HepG2 (cell line): ENCODE measurements around the gene DCAF8L1. TPM values are rescaled to one million over a fixed set of nuclear protein-coding genes. Genes with fewer than 3 reads are reported as not detected.

Experiments used
- ATAC-seq: fragments of 200-7000 bp; cut with Tn5 transposase; 3 replicates; pipeline ENCODE4 v1.9.1; 2020; ENCODE audit warnings: mild to moderate bottlenecking, moderate library complexity
- BruUV-seq: library from RNA; stranded (reverse); fragments of 400-500 nt; replicated peaks from 2 replicates; lab custom pipeline; 2021; lab: Mats Ljungman, UMichigan
- CTCF ChIA-PET: fragments of 300-600 bp; formaldehyde crosslinking; extraction: SDS; loops from one replicate; lab custom pipeline; 2021; ENCODE audit warnings: low total read pairs, inconsistent platforms, low intra/inter-chr PET ratio; lab: Yijun Ruan, JAX
- POLR2A ChIA-PET: fragments of 350-600 bp; sonication (Branson Sonifier 250); formaldehyde crosslinking; loops from one replicate; lab custom pipeline; 2020; ENCODE audit warnings: antibody characterized with exemption, inconsistent platforms; lab: Yijun Ruan, JAX
- DNase-seq: peaks from one replicate; pipeline ENCODE4 v3.0.0-alpha.2; 2015; ENCODE audit warnings: low spot score
- FAIRE-seq: peaks from 3 replicates; lab custom pipeline; 2011; peaks lifted over from hg19 to GRCh38; lab: Jason Lieb, UNC
- H2AFZ ChIP-seq: one replicate; pipeline ENCODE4 v1.6.1; 2011; ENCODE audit warnings: low read length, inconsistent platforms
- H3K27ac ChIP-seq: fragments of 300-600 bp; 3 replicates; pipeline ENCODE4 v1.8.0; 2011; ENCODE audit warnings: mixed run types, mild to moderate bottlenecking, mixed read lengths, low read length, inconsistent platforms; ENCODE audit not compliant: insufficient read depth; ENCODE audit errors: extremely low read length
- H3K27me3 ChIP-seq, 2 experiments: fragments of 200-600 bp in 1 of 2; 2 replicates in 1 of 2; 3 replicates in 1 of 2; pipeline versions ENCODE4 v1.6.0 to v1.8.0; 2011; ENCODE audit warnings: low read length in 2 of 2, mild to moderate bottlenecking in 2 of 2, moderate library complexity in 2 of 2, inconsistent platforms in 1 of 2; ENCODE audit not compliant: insufficient read depth in 2 of 2, control insufficient read depth in 1 of 2
- H3K36me3 ChIP-seq, 2 experiments: fragments of 200-600 bp in 1 of 2; replicated peaks in 1 of 2; 2 replicates in 1 of 2; 3 replicates in 1 of 2; pipeline versions ENCODE4 v1.5.1 to v1.8.0; 2011; ENCODE audit warnings: low read length in 2 of 2, inconsistent platforms in 1 of 2; ENCODE audit not compliant: insufficient read depth in 2 of 2, control insufficient read depth in 1 of 2
- H3K4me1 ChIP-seq: 2 replicates; pipeline ENCODE4 v1.5.1; 2012; ENCODE audit warnings: low read length, inconsistent platforms; ENCODE audit not compliant: insufficient read depth
- H3K4me2 ChIP-seq: 2 replicates; pipeline ENCODE4 v1.6.0; 2011; ENCODE audit warnings: low read depth, low read length, inconsistent platforms
- H3K4me3 ChIP-seq, 3 experiments: fragments of 200-600 bp in 1 of 3; sonication (generic), shearing (Covaris generic) in 1 of 3; replicated peaks in 1 of 3; 2 replicates each; pipeline ENCODE4 v1.5.1; 2011 to 2016; ENCODE audit warnings: low read length in 3 of 3, inconsistent platforms in 2 of 3, low read depth in 2 of 3, mild to moderate bottlenecking in 2 of 3, control low read depth in 1 of 3, mixed read lengths in 1 of 3; ENCODE audit not compliant: insufficient read depth in 1 of 3
- H3K79me2 ChIP-seq: one replicate; pipeline ENCODE4 v1.6.1; 2011; ENCODE audit warnings: low read length, inconsistent platforms; ENCODE audit not compliant: insufficient read depth
- H3K9ac ChIP-seq: 2 replicates; pipeline ENCODE4 v1.6.0; 2011; ENCODE audit warnings: mild to moderate bottlenecking, low read depth, low read length, inconsistent platforms; ENCODE audit not compliant: insufficient read depth
- H3K9me3 ChIP-seq: 2 replicates; pipeline ENCODE4 v1.5.1; 2012; ENCODE audit warnings: mild to moderate bottlenecking, low read length
- H4K20me1 ChIP-seq: 2 replicates; pipeline ENCODE4 v1.6.0; 2011; ENCODE audit warnings: inconsistent platforms, mild to moderate bottlenecking, low read length, moderate library complexity; ENCODE audit not compliant: insufficient read depth
- ISL2 ChIP-seq: sonication (generic); formaldehyde crosslinking; IDR thresholded peaks from 2 replicates; pipeline ENCODE4 v1.5.0; 2020; ENCODE audit warnings: missing genetic modification reagents
- MXD4 ChIP-seq: IDR thresholded peaks from 2 replicates; pipeline ENCODE4 v1.6.1; 2016; ENCODE audit warnings: mild to moderate bottlenecking, missing biosample characterization, missing genetic modification reagents
- POGZ ChIP-seq: sonication (generic); formaldehyde crosslinking; IDR thresholded peaks from 2 replicates; pipeline ENCODE4 v1.4.0; 2020; ENCODE audit warnings: mild to moderate bottlenecking, missing genetic modification reagents
- ZNF441 ChIP-seq: sonication (generic); formaldehyde crosslinking; IDR thresholded peaks from 2 replicates; pipeline ENCODE4 v1.7.0; 2021; ENCODE audit warnings: missing genetic modification reagents, borderline replicate concordance
- ZSCAN30 ChIP-seq: sonication (generic); formaldehyde crosslinking; IDR thresholded peaks from 2 replicates; pipeline ENCODE4 v1.5.0; 2020; ENCODE audit warnings: mild to moderate bottlenecking, missing genetic modification reagents
- WGBS: methylation state at CpG from one replicate; pipeline ENCODE4 v1.1.6; 2017; ENCODE audit warnings: low lambda C conversion rate; 5-methylcytosine and 5-hydroxymethylcytosine counted together
- in situ Hi-C: cut with HindIII; loops from 2 replicates; pipeline ENCODE4 v1.10.0; 2017; ENCODE audit warnings: low pct_unique_long_range_greater_than_20kb; ENCODE audit not compliant: extremely low pct_ligation_motif_present
- intact Hi-C: fragments of 100-400 bp; cut with micrococcal nuclease; formaldehyde crosslinking; loops from one replicate; pipeline ENCODE4 v1.10.0; 2022; ENCODE audit not compliant: unreplicated experiment
- polyA plus RNA-seq, 8 experiments: library from polyadenylated mRNA; depleted of rRNA in 3 of 8; stranded (reverse) in 7 of 8; unstranded in 1 of 8; fragments of >200 nt; fragmentation: Illumina TruSeq in 4 of 8; extraction: Trizol in 4 of 8; gene quantifications; 2 replicates each; pipeline versions ENCODE4 v1.2.1 to v1.2.3, GENCODE V29; 2011 to 2016; ENCODE audit warnings: low read depth in 4 of 8, missing spikeins in 1 of 8, mixed read lengths in 1 of 8; ENCODE audit not compliant: insufficient read depth in 1 of 8
- total RNA-seq, 5 experiments: library from RNA; depleted of rRNA; stranded (reverse); fragments of >200 nt; fragmentation: Illumina TruSeq; extraction: Trizol; gene quantifications; 2 replicates each; pipeline ENCODE4 v1.2.3, GENCODE V29; 2016; ENCODE audit warnings: low read depth in 1 of 5
- TF ChIP-seq, protein P1 (sequence below): sonication (generic); formaldehyde crosslinking; IDR thresholded peaks from 2 replicates; pipeline ENCODE4 v1.9.0; 2021; ENCODE audit warnings: mild to moderate bottlenecking, missing genetic modification reagents
- TF ChIP-seq, protein P2 (sequence below): sonication (generic); formaldehyde crosslinking; IDR thresholded peaks from 2 replicates; pipeline ENCODE4 v1.5.0; 2020; ENCODE audit warnings: missing genetic modification reagents
- TF ChIP-seq, protein P3 (sequence below): IDR thresholded peaks from 2 replicates; pipeline ENCODE4 v1.6.1; 2016; ENCODE audit warnings: low read depth, missing genetic modification reagents, missing compliant biosample characterization
- TF ChIP-seq, protein P4 (sequence below): sonication (generic); formaldehyde crosslinking; IDR thresholded peaks from 2 replicates; pipeline ENCODE4 v1.4.0; 2020; ENCODE audit warnings: missing genetic modification reagents

The DCAF8L1 gene
- total and polyA plus RNA-seq, 2 of the 13 experiments (the other 11 are each of a cell fraction or from before 2014, with no cell fraction given), result not detected

DNA sequence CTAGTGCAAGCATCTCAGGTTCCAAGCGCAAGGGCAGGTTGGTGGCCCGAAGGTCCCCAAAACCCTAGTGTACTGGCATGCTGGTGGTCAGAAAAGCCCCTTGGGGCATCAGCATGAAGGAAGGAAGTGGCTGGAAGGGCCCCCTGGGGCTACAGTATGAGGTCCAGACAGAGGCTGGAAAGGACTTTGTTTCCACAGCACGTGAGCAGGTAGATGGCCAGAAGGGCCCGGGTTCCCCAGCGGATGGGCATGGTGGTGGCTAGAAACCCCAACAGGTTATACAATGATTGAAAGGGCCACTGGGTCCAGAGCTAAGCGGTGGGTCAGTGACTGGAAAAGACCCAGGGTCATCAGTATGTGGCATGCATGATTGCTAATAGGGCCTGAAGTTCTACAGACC, 34.7 kb upstream of the DCAF8L1 start:
- no CpG with 5 or more reads among the region's 6 CpGs for WGBS
- no TSS peak for BruUV-seq
- TF ChIP-seq, protein P1, sequence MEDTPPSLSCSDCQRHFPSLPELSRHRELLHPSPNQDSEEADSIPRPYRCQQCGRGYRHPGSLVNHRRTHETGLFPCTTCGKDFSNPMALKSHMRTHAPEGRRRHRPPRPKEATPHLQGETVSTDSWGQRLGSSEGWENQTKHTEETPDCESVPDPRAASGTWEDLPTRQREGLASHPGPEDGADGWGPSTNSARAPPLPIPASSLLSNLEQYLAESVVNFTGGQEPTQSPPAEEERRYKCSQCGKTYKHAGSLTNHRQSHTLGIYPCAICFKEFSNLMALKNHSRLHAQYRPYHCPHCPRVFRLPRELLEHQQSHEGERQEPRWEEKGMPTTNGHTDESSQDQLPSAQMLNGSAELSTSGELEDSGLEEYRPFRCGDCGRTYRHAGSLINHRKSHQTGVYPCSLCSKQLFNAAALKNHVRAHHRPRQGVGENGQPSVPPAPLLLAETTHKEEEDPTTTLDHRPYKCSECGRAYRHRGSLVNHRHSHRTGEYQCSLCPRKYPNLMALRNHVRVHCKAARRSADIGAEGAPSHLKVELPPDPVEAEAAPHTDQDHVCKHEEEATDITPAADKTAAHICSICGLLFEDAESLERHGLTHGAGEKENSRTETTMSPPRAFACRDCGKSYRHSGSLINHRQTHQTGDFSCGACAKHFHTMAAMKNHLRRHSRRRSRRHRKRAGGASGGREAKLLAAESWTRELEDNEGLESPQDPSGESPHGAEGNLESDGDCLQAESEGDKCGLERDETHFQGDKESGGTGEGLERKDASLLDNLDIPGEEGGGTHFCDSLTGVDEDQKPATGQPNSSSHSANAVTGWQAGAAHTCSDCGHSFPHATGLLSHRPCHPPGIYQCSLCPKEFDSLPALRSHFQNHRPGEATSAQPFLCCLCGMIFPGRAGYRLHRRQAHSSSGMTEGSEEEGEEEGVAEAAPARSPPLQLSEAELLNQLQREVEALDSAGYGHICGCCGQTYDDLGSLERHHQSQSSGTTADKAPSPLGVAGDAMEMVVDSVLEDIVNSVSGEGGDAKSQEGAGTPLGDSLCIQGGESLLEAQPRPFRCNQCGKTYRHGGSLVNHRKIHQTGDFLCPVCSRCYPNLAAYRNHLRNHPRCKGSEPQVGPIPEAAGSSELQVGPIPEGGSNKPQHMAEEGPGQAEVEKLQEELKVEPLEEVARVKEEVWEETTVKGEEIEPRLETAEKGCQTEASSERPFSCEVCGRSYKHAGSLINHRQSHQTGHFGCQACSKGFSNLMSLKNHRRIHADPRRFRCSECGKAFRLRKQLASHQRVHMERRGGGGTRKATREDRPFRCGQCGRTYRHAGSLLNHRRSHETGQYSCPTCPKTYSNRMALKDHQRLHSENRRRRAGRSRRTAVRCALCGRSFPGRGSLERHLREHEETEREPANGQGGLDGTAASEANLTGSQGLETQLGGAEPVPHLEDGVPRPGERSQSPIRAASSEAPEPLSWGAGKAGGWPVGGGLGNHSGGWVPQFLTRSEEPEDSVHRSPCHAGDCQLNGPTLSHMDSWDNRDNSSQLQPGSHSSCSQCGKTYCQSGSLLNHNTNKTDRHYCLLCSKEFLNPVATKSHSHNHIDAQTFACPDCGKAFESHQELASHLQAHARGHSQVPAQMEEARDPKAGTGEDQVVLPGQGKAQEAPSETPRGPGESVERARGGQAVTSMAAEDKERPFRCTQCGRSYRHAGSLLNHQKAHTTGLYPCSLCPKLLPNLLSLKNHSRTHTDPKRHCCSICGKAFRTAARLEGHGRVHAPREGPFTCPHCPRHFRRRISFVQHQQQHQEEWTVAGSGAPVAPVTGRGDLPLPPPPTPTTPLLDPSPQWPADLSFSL, result no peak
- TF ChIP-seq, protein P2, sequence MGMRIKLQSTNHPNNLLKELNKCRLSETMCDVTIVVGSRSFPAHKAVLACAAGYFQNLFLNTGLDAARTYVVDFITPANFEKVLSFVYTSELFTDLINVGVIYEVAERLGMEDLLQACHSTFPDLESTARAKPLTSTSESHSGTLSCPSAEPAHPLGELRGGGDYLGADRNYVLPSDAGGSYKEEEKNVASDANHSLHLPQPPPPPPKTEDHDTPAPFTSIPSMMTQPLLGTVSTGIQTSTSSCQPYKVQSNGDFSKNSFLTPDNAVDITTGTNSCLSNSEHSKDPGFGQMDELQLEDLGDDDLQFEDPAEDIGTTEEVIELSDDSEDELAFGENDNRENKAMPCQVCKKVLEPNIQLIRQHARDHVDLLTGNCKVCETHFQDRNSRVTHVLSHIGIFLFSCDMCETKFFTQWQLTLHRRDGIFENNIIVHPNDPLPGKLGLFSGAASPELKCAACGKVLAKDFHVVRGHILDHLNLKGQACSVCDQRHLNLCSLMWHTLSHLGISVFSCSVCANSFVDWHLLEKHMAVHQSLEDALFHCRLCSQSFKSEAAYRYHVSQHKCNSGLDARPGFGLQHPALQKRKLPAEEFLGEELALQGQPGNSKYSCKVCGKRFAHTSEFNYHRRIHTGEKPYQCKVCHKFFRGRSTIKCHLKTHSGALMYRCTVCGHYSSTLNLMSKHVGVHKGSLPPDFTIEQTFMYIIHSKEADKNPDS, result no peak
- TF ChIP-seq, protein P3, sequence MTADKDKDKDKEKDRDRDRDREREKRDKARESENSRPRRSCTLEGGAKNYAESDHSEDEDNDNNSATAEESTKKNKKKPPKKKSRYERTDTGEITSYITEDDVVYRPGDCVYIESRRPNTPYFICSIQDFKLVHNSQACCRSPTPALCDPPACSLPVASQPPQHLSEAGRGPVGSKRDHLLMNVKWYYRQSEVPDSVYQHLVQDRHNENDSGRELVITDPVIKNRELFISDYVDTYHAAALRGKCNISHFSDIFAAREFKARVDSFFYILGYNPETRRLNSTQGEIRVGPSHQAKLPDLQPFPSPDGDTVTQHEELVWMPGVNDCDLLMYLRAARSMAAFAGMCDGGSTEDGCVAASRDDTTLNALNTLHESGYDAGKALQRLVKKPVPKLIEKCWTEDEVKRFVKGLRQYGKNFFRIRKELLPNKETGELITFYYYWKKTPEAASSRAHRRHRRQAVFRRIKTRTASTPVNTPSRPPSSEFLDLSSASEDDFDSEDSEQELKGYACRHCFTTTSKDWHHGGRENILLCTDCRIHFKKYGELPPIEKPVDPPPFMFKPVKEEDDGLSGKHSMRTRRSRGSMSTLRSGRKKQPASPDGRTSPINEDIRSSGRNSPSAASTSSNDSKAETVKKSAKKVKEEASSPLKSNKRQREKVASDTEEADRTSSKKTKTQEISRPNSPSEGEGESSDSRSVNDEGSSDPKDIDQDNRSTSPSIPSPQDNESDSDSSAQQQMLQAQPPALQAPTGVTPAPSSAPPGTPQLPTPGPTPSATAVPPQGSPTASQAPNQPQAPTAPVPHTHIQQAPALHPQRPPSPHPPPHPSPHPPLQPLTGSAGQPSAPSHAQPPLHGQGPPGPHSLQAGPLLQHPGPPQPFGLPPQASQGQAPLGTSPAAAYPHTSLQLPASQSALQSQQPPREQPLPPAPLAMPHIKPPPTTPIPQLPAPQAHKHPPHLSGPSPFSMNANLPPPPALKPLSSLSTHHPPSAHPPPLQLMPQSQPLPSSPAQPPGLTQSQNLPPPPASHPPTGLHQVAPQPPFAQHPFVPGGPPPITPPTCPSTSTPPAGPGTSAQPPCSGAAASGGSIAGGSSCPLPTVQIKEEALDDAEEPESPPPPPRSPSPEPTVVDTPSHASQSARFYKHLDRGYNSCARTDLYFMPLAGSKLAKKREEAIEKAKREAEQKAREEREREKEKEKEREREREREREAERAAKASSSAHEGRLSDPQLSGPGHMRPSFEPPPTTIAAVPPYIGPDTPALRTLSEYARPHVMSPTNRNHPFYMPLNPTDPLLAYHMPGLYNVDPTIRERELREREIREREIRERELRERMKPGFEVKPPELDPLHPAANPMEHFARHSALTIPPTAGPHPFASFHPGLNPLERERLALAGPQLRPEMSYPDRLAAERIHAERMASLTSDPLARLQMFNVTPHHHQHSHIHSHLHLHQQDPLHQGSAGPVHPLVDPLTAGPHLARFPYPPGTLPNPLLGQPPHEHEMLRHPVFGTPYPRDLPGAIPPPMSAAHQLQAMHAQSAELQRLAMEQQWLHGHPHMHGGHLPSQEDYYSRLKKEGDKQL (CRISPR knock-in tag), result no peak
- TF ChIP-seq ZNF441 (CRISPR knock-in tag) (no peak), ZSCAN30 (CRISPR knock-in tag) (no peak), MXD4 (no peak), POGZ (no peak), ISL2 (CRISPR knock-in tag) (no peak)
- TF ChIP-seq, protein P4, sequence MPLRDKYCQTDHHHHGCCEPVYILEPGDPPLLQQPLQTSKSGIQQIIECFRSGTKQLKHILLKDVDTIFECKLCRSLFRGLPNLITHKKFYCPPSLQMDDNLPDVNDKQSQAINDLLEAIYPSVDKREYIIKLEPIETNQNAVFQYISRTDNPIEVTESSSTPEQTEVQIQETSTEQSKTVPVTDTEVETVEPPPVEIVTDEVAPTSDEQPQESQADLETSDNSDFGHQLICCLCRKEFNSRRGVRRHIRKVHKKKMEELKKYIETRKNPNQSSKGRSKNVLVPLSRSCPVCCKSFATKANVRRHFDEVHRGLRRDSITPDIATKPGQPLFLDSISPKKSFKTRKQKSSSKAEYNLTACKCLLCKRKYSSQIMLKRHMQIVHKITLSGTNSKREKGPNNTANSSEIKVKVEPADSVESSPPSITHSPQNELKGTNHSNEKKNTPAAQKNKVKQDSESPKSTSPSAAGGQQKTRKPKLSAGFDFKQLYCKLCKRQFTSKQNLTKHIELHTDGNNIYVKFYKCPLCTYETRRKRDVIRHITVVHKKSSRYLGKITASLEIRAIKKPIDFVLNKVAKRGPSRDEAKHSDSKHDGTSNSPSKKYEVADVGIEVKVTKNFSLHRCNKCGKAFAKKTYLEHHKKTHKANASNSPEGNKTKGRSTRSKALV, result no peak

More for the DNA sequence above, 34.7 kb upstream of the DCAF8L1 start:
- H3K27me3 ChIP-seq, result no peaks in the 10 kb centered on the region
- H4K20me1 ChIP-seq, result no peaks in the 10 kb centered on the region
- H3K36me3 ChIP-seq, result no peaks in the 10 kb centered on the region
- no peaks in the 10 kb centered on the region for H3K79me2 ChIP-seq
- H3K4me2 ChIP-seq, result no peak overlapping the region
- H3K4me3 ChIP-seq, result no peak overlapping the region
- in situ Hi-C loops, result no loop called here
- DNase-seq (no peak), ATAC-seq (no peak), FAIRE-seq (no peak)
- no peak overlapping the region for H2AFZ ChIP-seq
- H3K27ac ChIP-seq, result no peak overlapping the region
- no peak overlapping the region for H3K9ac ChIP-seq
- ChIA-PET CTCF (no interaction called here), POLR2A (no interaction called here)
- no peaks in the 10 kb centered on the region for H3K9me3 ChIP-seq
- H3K4me1 ChIP-seq, result no peaks in the 10 kb centered on the region
- intact Hi-C loops, result no loop called here
